ENCODE measurements around the gene ATG12. TPM values are rescaled to one million over a fixed set of nuclear protein-coding genes. Genes with fewer than 3 reads are reported as not detected.

ATG12 gene
- polyA plus RNA-seq, 2 of the 4 experiments (the other 2 are of a cell fraction): 43.3 to 126 TPM

DNA sequence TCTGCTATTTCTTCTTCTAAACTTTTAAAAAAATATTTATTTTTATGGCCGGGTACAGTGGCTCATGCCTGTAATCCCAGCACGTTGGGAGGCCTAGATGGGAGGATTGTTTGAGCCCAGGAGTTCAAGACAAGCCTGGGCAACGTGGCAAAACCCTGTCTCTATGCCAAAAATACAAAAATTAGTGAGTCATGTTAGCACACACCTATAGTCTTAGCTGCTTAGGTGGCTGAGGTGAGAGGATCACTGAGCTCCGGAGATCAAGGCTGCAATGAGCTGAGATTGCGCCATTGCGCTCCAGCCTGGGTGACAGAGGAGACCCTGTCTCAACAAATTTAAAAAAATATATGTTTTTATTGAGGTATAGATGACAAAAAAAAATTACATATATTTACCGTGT, 5.9 kb upstream of the ATG12 start:
- WGBS (ENCODE audit: missing lambda C conversion rate): 74% methylated on average over 7 of the region's 7 CpGs
- ATAC-seq (no peak), FAIRE-seq (no peak), DNase-seq (ENCODE audit: low read depth in 1 of 2, low spot score in 1 of 2) (no peak)
- TF ChIP-seq HMGXB4 (CRISPR knock-in tag; IDR thresholded peaks at IDR 0.05; ENCODE audit: borderline replicate concordance): no peak
- TF ChIP-seq ZNF302 (CRISPR knock-in tag; IDR thresholded peaks at IDR 0.05): no peak
- no peak for TF ChIP-seq NR3C1 (IDR thresholded peaks at IDR 0.05)
- TF ChIP-seq NFE2L2 (conservative IDR thresholded peaks at IDR 0.05; ENCODE audit: low read length): no peak
- no peak for TF ChIP-seq GATA3 (IDR thresholded peaks at IDR 0.05; ENCODE audit: borderline replicate concordance)
- TF ChIP-seq BHLHE40 (IDR thresholded peaks at IDR 0.05; ENCODE audit: low read depth, low read length): no peak
- no peak for TF ChIP-seq CHD4 (IDR thresholded peaks at IDR 0.05; ENCODE audit: borderline replicate concordance)
- TF ChIP-seq HEYL (CRISPR knock-in tag; IDR thresholded peaks at IDR 0.05): no peak
- TF ChIP-seq JUN (IDR thresholded peaks at IDR 0.05): no peak
- no peak for TF ChIP-seq HDAC2 (IDR thresholded peaks at IDR 0.05)
- TF ChIP-seq, protein P1, sequence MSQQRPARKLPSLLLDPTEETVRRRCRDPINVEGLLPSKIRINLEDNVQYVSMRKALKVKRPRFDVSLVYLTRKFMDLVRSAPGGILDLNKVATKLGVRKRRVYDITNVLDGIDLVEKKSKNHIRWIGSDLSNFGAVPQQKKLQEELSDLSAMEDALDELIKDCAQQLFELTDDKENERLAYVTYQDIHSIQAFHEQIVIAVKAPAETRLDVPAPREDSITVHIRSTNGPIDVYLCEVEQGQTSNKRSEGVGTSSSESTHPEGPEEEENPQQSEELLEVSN (IDR thresholded peaks at IDR 0.05; ENCODE audit: borderline replicate concordance, low read depth): no peak
- TF ChIP-seq HOXB13 (CRISPR knock-in tag; IDR thresholded peaks at IDR 0.05; ENCODE audit: low read depth): no peak
- no peak for TF ChIP-seq USF2 (IDR thresholded peaks at IDR 0.05)
- TF ChIP-seq KDM5A (IDR thresholded peaks at IDR 0.05): no peak
- no peak for TF ChIP-seq FOSB (CRISPR knock-in tag; IDR thresholded peaks at IDR 0.05)
- no peak for TF ChIP-seq HOXA7 (CRISPR knock-in tag; IDR thresholded peaks at IDR 0.05)
- TF ChIP-seq TFCP2L1 (CRISPR knock-in tag; IDR thresholded peaks at IDR 0.05): no peak
- TF ChIP-seq RARB (CRISPR knock-in tag; IDR thresholded peaks at IDR 0.05): no peak
- TF ChIP-seq CBX8 (IDR thresholded peaks at IDR 0.05): no peak
- H3K4me1 ChIP-seq: peaks cover 30% of the 10 kb centered on the region
- no peak overlapping the region for H3K27ac ChIP-seq
- ChIA-PET POLR2A (no interaction called here), CTCF (interaction anchor here (1.0 to 1.3 kb wide), 2 partner anchors 39 to 213 kb away, joined by 3 read pairs; no protein-coding TSS in a partner anchor)
- no peak overlapping the region for H3K4me3 ChIP-seq
- 0 out of 3 replicates have a peak overlapping the region, but pooled peaks have one; percentile 9 for H3K4me2 ChIP-seq
- H3K9me3 ChIP-seq: no peaks in the 10 kb centered on the region

GRCh38 chr5:115844321-115844817, 3.0 kb upstream of the ATG12 start:
- ATAC-seq: no peak
- ChIA-PET CTCF (interaction anchor here (1.3 kb wide), 1 partner anchor 12 kb away, joined by 4 read pairs; no protein-coding TSS in a partner anchor), POLR2A (no interaction called here)
- Histone ChIP-seq H3K27ac (no peak overlapping the region), H3K4me1 (peaks cover 31% of the 10 kb centered on the region; the same call in 2 of the 3 replicates), H3K4me2 (no peak overlapping the region), H3K4me3 (no peak overlapping the region), H3K9me3 (no peaks in the 10 kb centered on the region)
- 85% methylated on average over 7 of the region's 7 CpGs for WGBS (ENCODE audit: missing lambda C conversion rate)
- no peak for DNase-seq (ENCODE audit: low read depth in 1 of 2, low spot score in 1 of 2)
- TF ChIP-seq MAZ (IDR thresholded peaks at IDR 0.05; ENCODE audit: borderline replicate concordance, low read depth, low read length) (no peak), HDAC2 (IDR thresholded peaks at IDR 0.05) (no peak), HOXB5 (CRISPR knock-in tag; IDR thresholded peaks at IDR 0.05) (no peak), TFCP2L1 (CRISPR knock-in tag; IDR thresholded peaks at IDR 0.05) (no peak), EHMT2 (IDR thresholded peaks at IDR 0.05; ENCODE audit: low read depth) (no peak)
- no peak for FAIRE-seq
